ENCODE measurements around the gene THSD7A. TPM values are rescaled to one million over a fixed set of nuclear protein-coding genes. Genes with fewer than 3 reads are reported as not detected.
A peak's percentile ranks its signal among the peaks of the same experiment; 100 is the strongest.

The THSD7A gene
- total RNA-seq, 1 donor from 2014 or later, result 0.35 TPM

GRCh38 chr7:11358637-11359036 is 473.4 kb downstream of the THSD7A start:
- no peak for TF ChIP-seq CTCF (IDR thresholded peaks at IDR 0.05)
- Mint-ChIP-seq H3K36me3 (ENCODE audit: low read depth) (peaks cover 2% of the 10 kb centered on the region), H3K4me1 (ENCODE audit: low read depth) (peaks cover 14% of the 10 kb centered on the region), H3K9me3 (ENCODE audit: low read depth) (peaks cover 7% of the 10 kb centered on the region), H3K4me3 (ENCODE audit: unreplicated experiment) (no peak overlapping the region), H3K27me3 (ENCODE audit: low read depth) (peaks cover under 1% of the 10 kb centered on the region), H3K27ac (ENCODE audit: unreplicated experiment) (no peak overlapping the region)
- DNase-seq (ENCODE audit: low spot score), result no peak

- H3K27ac Mint-ChIP-seq (ENCODE audit: unreplicated experiment), result no peak overlapping the region
- H3K9me3 Mint-ChIP-seq (ENCODE audit: low read depth), result peaks cover 21% of the 10 kb centered on the region
- DNase-seq (ENCODE audit: low spot score), result no peak
- H3K4me1 Mint-ChIP-seq (ENCODE audit: low read depth), result no peaks in the 10 kb centered on the region
- H3K4me3 Mint-ChIP-seq (ENCODE audit: unreplicated experiment), result no peak overlapping the region
- TF ChIP-seq CTCF (IDR thresholded peaks at IDR 0.05), result no peak
- H3K36me3 Mint-ChIP-seq (ENCODE audit: low read depth), result peaks cover 12% of the 10 kb centered on the region
- peaks cover 10% of the 10 kb centered on the region for H3K27me3 Mint-ChIP-seq (ENCODE audit: low read depth)
Measured at GRCh38 chr7:11355399-11356005, 476.5 kb downstream of the THSD7A start.

- H3K36me3 Mint-ChIP-seq (ENCODE audit: low read depth), result peaks cover 7% of the 10 kb centered on the region
- H3K27me3 Mint-ChIP-seq (ENCODE audit: low read depth), result peaks cover 4% of the 10 kb centered on the region
- no peak for TF ChIP-seq CTCF (IDR thresholded peaks at IDR 0.05)
- H3K4me3 Mint-ChIP-seq (ENCODE audit: unreplicated experiment), result no peak overlapping the region
- peaks cover 19% of the 10 kb centered on the region for H3K9me3 Mint-ChIP-seq (ENCODE audit: low read depth)
- no peak for DNase-seq (ENCODE audit: low spot score)
- H3K27ac Mint-ChIP-seq (ENCODE audit: unreplicated experiment), result peak overlapping the region; percentile 76
- H3K4me1 Mint-ChIP-seq (ENCODE audit: low read depth), result peaks cover 40% of the 10 kb centered on the region
Measured at GRCh38 chr7:11346302-11346701, 485.7 kb downstream of the THSD7A start.

- Mint-ChIP-seq H3K27me3 (ENCODE audit: low read depth) (no peaks in the 10 kb centered on the region), H3K9me3 (ENCODE audit: low read depth) (peaks cover 13% of the 10 kb centered on the region), H3K27ac (ENCODE audit: unreplicated experiment) (peak overlapping the region; percentile 58), H3K4me1 (ENCODE audit: low read depth) (peaks cover 42% of the 10 kb centered on the region), H3K4me3 (ENCODE audit: unreplicated experiment) (no peak overlapping the region), H3K36me3 (ENCODE audit: low read depth) (peaks cover 2% of the 10 kb centered on the region)
- TF ChIP-seq CTCF (IDR thresholded peaks at IDR 0.05), result no peak
- no peak for DNase-seq (ENCODE audit: low spot score)
Measured at GRCh38 chr7:11345621-11346020, 486.4 kb downstream of the THSD7A start.

- H3K4me3 Mint-ChIP-seq (ENCODE audit: unreplicated experiment), result no peak overlapping the region
- H3K27me3 Mint-ChIP-seq (ENCODE audit: low read depth), result no peaks in the 10 kb centered on the region
- DNase-seq (ENCODE audit: low spot score), result no peak
Measured at GRCh38 chr7:11343818-11344413, 488.1 kb downstream of the THSD7A start.

More at GRCh38 chr7:11343818-11344413, 488.1 kb downstream of the THSD7A start:
- Mint-ChIP-seq H3K27ac (ENCODE audit: unreplicated experiment) (no peak overlapping the region), H3K9me3 (ENCODE audit: low read depth) (no peaks in the 10 kb centered on the region), H3K4me1 (ENCODE audit: low read depth) (peaks cover 42% of the 10 kb centered on the region), H3K36me3 (ENCODE audit: low read depth) (no peaks in the 10 kb centered on the region)
- TF ChIP-seq CTCF (IDR thresholded peaks at IDR 0.05), result peak; percentile 96

All from chondrocyte (in vitro differentiated cells).